ENCODE results near the gene TMEM98.

DNA sequence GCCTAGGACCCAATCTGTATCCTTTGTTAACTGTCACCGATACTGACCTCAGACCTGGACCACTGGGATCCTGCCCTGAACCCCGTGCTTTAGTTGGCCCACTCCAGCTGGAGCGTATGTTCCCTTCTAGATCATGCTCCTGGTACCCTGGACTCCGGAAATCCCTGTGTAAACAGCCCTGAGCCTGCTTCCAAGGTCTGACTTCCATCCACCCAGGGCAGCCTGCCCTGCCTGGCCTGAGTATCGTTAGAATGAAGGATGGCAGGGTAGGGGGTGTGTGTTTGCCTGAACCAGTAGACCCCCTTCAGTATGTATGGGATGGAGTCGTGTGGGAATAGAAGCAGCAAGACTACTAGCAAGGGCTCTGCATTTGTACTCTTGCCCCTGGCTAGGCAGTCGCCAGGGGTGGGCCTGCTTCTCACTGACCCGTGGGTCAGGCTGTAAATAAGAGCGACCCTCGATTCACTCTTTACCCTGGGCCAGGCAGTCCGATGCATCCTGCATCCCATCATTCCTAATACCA lies 691 bp upstream of the TMEM98 start:
- TF ChIP-seq, protein P1, sequence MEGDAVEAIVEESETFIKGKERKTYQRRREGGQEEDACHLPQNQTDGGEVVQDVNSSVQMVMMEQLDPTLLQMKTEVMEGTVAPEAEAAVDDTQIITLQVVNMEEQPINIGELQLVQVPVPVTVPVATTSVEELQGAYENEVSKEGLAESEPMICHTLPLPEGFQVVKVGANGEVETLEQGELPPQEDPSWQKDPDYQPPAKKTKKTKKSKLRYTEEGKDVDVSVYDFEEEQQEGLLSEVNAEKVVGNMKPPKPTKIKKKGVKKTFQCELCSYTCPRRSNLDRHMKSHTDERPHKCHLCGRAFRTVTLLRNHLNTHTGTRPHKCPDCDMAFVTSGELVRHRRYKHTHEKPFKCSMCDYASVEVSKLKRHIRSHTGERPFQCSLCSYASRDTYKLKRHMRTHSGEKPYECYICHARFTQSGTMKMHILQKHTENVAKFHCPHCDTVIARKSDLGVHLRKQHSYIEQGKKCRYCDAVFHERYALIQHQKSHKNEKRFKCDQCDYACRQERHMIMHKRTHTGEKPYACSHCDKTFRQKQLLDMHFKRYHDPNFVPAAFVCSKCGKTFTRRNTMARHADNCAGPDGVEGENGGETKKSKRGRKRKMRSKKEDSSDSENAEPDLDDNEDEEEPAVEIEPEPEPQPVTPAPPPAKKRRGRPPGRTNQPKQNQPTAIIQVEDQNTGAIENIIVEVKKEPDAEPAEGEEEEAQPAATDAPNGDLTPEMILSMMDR (IDR thresholded peaks at IDR 0.05 in 4 of 5, conservative IDR thresholded peaks at IDR 0.05 in 1 of 5): no peak
- no peak for TF ChIP-seq POLR2A (IDR thresholded peaks at IDR 0.05)

All from gastrocnemius medialis (tissue), 4 donors.